IMR-90 (cell line): ENCODE measurements around the gene XCR1. TPM values are rescaled to one million over a fixed set of nuclear protein-coding genes. Genes with fewer than 3 reads are reported as not detected.
A peak's percentile ranks its signal among the peaks of the same experiment; 100 is the strongest.

Source experiments
- ATAC-seq: fragments of 200-7000 bp; cut with Tn5 transposase; 2 replicates; pipeline ENCODE4 v1.9.1; 2020; ENCODE audit warnings: low read depth, mild to moderate bottlenecking, moderate library complexity
- BruUV-seq: library from RNA; stranded (reverse); fragments of 400-500 nt; replicated peaks from 2 replicates; lab custom pipeline; 2021; lab: Mats Ljungman, UMichigan
- CTCF ChIA-PET: fragments of 300-600 bp; formaldehyde crosslinking; extraction: SDS; loops from one replicate; lab custom pipeline; 2021; ENCODE audit warnings: antibody characterized with exemption; lab: Yijun Ruan, JAX
- POLR2A ChIA-PET: fragments of 300-600 bp; sonication (Branson Sonifier 250); formaldehyde crosslinking; loops from one replicate; lab custom pipeline; 2022; ENCODE audit warnings: antibody characterized with exemption; ENCODE audit not compliant: unreplicated experiment; lab: Charles Lee
- DNase-seq: peaks from one replicate; pipeline ENCODE4 v3.0.0; 2013
- H2AFZ ChIP-seq: replicated peaks from 2 replicates; pipeline ENCODE3; 2013; ENCODE audit warnings: low read length, mild to moderate bottlenecking; ENCODE audit not compliant: poor library complexity
- H2AK5ac ChIP-seq: 2 replicates; pipeline ENCODE4 v1.6.1; 2013; ENCODE audit warnings: low read depth, low read length, inconsistent platforms
- H2AK9ac ChIP-seq: replicated peaks from 2 replicates; pipeline ENCODE3; 2013; ENCODE audit warnings: mild to moderate bottlenecking, low read depth, low read length, moderate library complexity; ENCODE audit not compliant: poor library complexity
- H2BK120ac ChIP-seq: 2 replicates; pipeline ENCODE4 v1.6.1; 2013; ENCODE audit warnings: low read depth, low read length, inconsistent platforms
- H2BK15ac ChIP-seq: 3 replicates; pipeline ENCODE4 v1.6.1; 2013; ENCODE audit warnings: low read depth, low read length, inconsistent platforms
- H2BK20ac ChIP-seq: 2 replicates; pipeline ENCODE4 v1.6.1; 2013; ENCODE audit warnings: low read depth, mild to moderate bottlenecking, inconsistent platforms, low read length, moderate library complexity
- H2BK5ac ChIP-seq: 2 replicates; pipeline ENCODE4 v1.6.1; 2013; ENCODE audit warnings: mild to moderate bottlenecking, low read depth, low read length, inconsistent platforms; ENCODE audit not compliant: poor library complexity, severe bottlenecking
- H3K14ac ChIP-seq: replicated peaks from 2 replicates; pipeline ENCODE4 v1.6.1; 2013; ENCODE audit warnings: low read depth, low read length, inconsistent platforms
- H3K18ac ChIP-seq: 2 replicates; pipeline ENCODE4 v1.6.1; 2013; ENCODE audit warnings: low read depth, low read length, control low read depth
- H3K23ac ChIP-seq: 2 replicates; pipeline ENCODE4 v1.6.1; 2013; ENCODE audit warnings: low read depth, low read length, inconsistent platforms
- H3K27ac ChIP-seq: 2 replicates; pipeline ENCODE4 v1.5.1; 2013; ENCODE audit warnings: mild to moderate bottlenecking, control low read depth, low read length; ENCODE audit not compliant: insufficient read depth
- H3K27me3 ChIP-seq: 2 replicates; pipeline ENCODE4 v1.6.1; 2013; ENCODE audit warnings: low read length; ENCODE audit not compliant: control insufficient read depth, insufficient read depth
- H3K36me3 ChIP-seq: 2 replicates; pipeline ENCODE4 v1.6.1; 2013; ENCODE audit warnings: low read length, mixed read lengths; ENCODE audit not compliant: control insufficient read depth, insufficient read depth
- H3K4ac ChIP-seq: 2 replicates; pipeline ENCODE4 v1.6.1; 2013; ENCODE audit warnings: low read depth, low read length, inconsistent platforms
- H3K4me1 ChIP-seq: 2 replicates; pipeline ENCODE4 v1.6.1; 2013; ENCODE audit warnings: low read length, mixed read lengths; ENCODE audit not compliant: control insufficient read depth, insufficient read depth
- H3K4me2 ChIP-seq: 2 replicates; pipeline ENCODE4 v1.6.1; 2013; ENCODE audit warnings: low read depth, mild to moderate bottlenecking, control low read depth, low read length, moderate library complexity
- H3K4me3 ChIP-seq: 2 replicates; pipeline ENCODE4 v1.5.1; 2013; ENCODE audit warnings: low read depth, mild to moderate bottlenecking, control low read depth, low read length, moderate library complexity; ENCODE audit not compliant: insufficient read depth
- H3K56ac ChIP-seq: 2 replicates; pipeline ENCODE4 v1.6.1; 2013; ENCODE audit warnings: low read length, inconsistent platforms; ENCODE audit not compliant: insufficient read depth; ENCODE audit errors: extremely low read depth
- H3K79me1 ChIP-seq, 2 experiments: 2 replicates each; pipeline ENCODE4 v1.6.1; 2013; ENCODE audit warnings: low read length in 2 of 2, inconsistent platforms in 1 of 2, low read depth in 1 of 2
- H3K9ac ChIP-seq: 2 replicates; pipeline ENCODE4 v1.6.1; 2013; ENCODE audit warnings: low read depth, low read length, control low read depth
- H3K9me1 ChIP-seq: 2 replicates; pipeline ENCODE4 v1.6.1; 2013; ENCODE audit warnings: low read length, inconsistent platforms; ENCODE audit not compliant: insufficient read depth
- H3K9me3 ChIP-seq: 2 replicates; pipeline ENCODE4 v1.6.1; 2013; ENCODE audit warnings: low read length; ENCODE audit not compliant: control insufficient read depth, insufficient read depth
- H4K20me1 ChIP-seq: 2 replicates; pipeline ENCODE4 v1.6.1; 2013; ENCODE audit warnings: low read length, inconsistent platforms; ENCODE audit not compliant: insufficient read depth
- H4K5ac ChIP-seq: 2 replicates; pipeline ENCODE4 v1.6.1; 2013; ENCODE audit warnings: mild to moderate bottlenecking, low read depth, low read length, control low read depth
- H4K8ac ChIP-seq, 2 experiments: 2 replicates each; pipeline ENCODE4 v1.6.1; 2013; ENCODE audit warnings: low read depth in 2 of 2, low read length in 2 of 2, control low read depth in 1 of 2, inconsistent platforms in 1 of 2
- H4K91ac ChIP-seq: 2 replicates; pipeline ENCODE4 v1.6.1; 2013; ENCODE audit warnings: low read depth, low read length, inconsistent platforms; ENCODE audit not compliant: insufficient read depth
- CEBPB ChIP-seq: IDR thresholded peaks from 2 replicates; pipeline ENCODE4 v1.6.1; 2012; ENCODE audit warnings: low read depth, low read length, improper control_type of control experiment
- CHD1 ChIP-seq: IDR thresholded peaks from 2 replicates; pipeline ENCODE4 v1.6.1; 2012; ENCODE audit warnings: low read depth, low read length, improper control_type of control experiment
- CTCF ChIP-seq: conservative IDR thresholded peaks from 2 replicates; pipeline ENCODE4 v1.5.1; 2012; ENCODE audit warnings: mild to moderate bottlenecking, low read depth, low read length, improper control_type of control experiment
- FOS ChIP-seq: fragments of 150-350 bp; IDR thresholded peaks from 2 replicates; pipeline ENCODE4 v1.6.1; 2016; ENCODE audit warnings: low read depth, low read length
- MAFK ChIP-seq: IDR thresholded peaks from 2 replicates; pipeline ENCODE4 v1.6.1; 2012; ENCODE audit warnings: low read depth, low read length, improper control_type of control experiment
- MAZ ChIP-seq: IDR thresholded peaks from 2 replicates; pipeline ENCODE4 v1.6.1; 2012; ENCODE audit warnings: low read depth, mild to moderate bottlenecking, low read length, improper control_type of control experiment, moderate library complexity, borderline replicate concordance
- MXI1 ChIP-seq: IDR thresholded peaks from 2 replicates; pipeline ENCODE4 v1.6.1; 2012; ENCODE audit warnings: low read depth, mild to moderate bottlenecking, low read length, moderate library complexity, borderline replicate concordance
- NFE2L2 ChIP-seq: fragments of 150-350 bp; IDR thresholded peaks from 2 replicates; pipeline ENCODE4 v1.6.1; 2016; ENCODE audit warnings: low read depth, mild to moderate bottlenecking, low read length
- POLR2A ChIP-seq: IDR thresholded peaks from 2 replicates; pipeline ENCODE4 v1.6.1; 2012; ENCODE audit warnings: mild to moderate bottlenecking, low read depth, low read length
- RAD21 ChIP-seq: IDR thresholded peaks from 2 replicates; pipeline ENCODE4 v1.6.1; 2012; ENCODE audit warnings: low read length, improper control_type of control experiment
- RCOR1 ChIP-seq: IDR thresholded peaks from 2 replicates; pipeline ENCODE4 v1.6.1; 2012; ENCODE audit warnings: mild to moderate bottlenecking, low read length, improper control_type of control experiment; ENCODE audit not compliant: insufficient replicate concordance
- RFX5 ChIP-seq: IDR thresholded peaks from 2 replicates; pipeline ENCODE4 v1.8.0; 2012; ENCODE audit warnings: low read depth, mild to moderate bottlenecking, low read length, moderate library complexity
- SMC3 ChIP-seq: fragments of 150-350 bp; IDR thresholded peaks from 2 replicates; pipeline ENCODE4 v1.6.1; 2016; ENCODE audit warnings: low read depth, mild to moderate bottlenecking, antibody characterized with exemption, low read length, moderate library complexity
- USF2 ChIP-seq: fragments of 150-350 bp; IDR thresholded peaks from 2 replicates; pipeline ENCODE4 v1.6.1; 2017; ENCODE audit warnings: mild to moderate bottlenecking, antibody characterized with exemption, low read length, low read depth
- WGBS, 2 experiments: methylation state at CpG; one replicate each; pipeline versions ENCODE4 v1.1.5 to v1.1.7; 2013; ENCODE audit warnings: missing lambda C conversion rate in 2 of 2; ENCODE audit not compliant: insufficient read length in 1 of 2; ENCODE audit errors: extremely low coverage in 2 of 2; 5-methylcytosine and 5-hydroxymethylcytosine counted together
- dilution Hi-C: fragments of 300-500 bp; cut with HindIII; formaldehyde crosslinking; loops from one replicate; pipeline ENCODE4 v1.14.3; 2018; ENCODE audit warnings: low sequenced_read_pairs; ENCODE audit not compliant: unreplicated experiment
- in situ Hi-C: fragments of 300-500 bp; cut with MboI; formaldehyde crosslinking; loops from 3 replicates; pipeline ENCODE4 v1.14.3; 2019; ENCODE audit warnings: low sequenced_read_pairs, inconsistent platforms, mixed read lengths
- intact Hi-C: fragments of 100-400 bp; cut with micrococcal nuclease; formaldehyde crosslinking; loops from 2 replicates; pipeline ENCODE4 v1.10.0; 2022
- polyA plus RNA-seq, 3 experiments: library from polyadenylated mRNA; depleted of rRNA; stranded (reverse); fragments of >200 nt; gene quantifications; 2 replicates each; pipeline ENCODE4 v1.2.3, GENCODE V29; 2012; ENCODE audit warnings: low replicate concordance in 1 of 3
- total RNA-seq: library from RNA; depleted of rRNA; stranded (reverse); fragments of >200 nt; gene quantifications from 2 replicates; pipeline ENCODE4 v1.2.3, GENCODE V29; 2012
- TF ChIP-seq, protein P1 (sequence below): fragments of 150-350 bp; IDR thresholded peaks from 2 replicates; pipeline ENCODE4 v1.6.1; 2016; ENCODE audit warnings: low read depth, mild to moderate bottlenecking, low read length, moderate library complexity, borderline replicate concordance

Gene XCR1
- total and polyA plus RNA-seq, 2 of the 4 experiments (the other 2 are of a cell fraction): not detected

DNA sequence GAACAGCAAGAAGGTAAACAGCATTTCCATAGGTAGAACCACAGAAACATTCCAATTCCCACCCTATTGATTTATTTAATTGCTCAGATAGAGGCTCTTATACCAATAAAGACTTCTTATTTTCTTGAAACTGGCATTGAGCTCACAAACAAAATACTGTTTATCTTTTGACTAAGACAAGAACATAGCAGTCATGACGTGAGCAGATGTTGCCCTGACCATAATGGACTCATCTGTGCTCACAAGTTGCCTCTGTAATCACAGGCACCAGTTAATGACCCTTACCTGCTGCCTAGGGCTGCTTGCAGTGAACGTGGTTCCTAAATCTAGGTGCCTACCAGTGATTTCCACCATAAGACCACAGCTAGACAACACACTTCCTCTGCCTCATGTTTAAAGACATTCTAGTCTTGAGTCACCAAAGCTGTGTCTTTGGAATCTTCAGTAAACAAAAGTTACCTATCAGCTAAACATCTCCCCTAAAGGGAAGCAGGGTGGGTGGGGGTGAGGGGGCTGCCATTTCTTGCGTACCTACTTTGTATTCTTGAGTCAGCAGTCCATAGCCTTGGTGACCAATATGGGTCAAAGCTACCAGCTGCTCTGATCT lies 33.8 kb downstream of the XCR1 start:
- Histone ChIP-seq H4K5ac (no peak overlapping the region; the same call in 1 of the 2 replicates), H3K36me3 (no peaks in the 10 kb centered on the region), H3K4me3 (no peak overlapping the region), H3K56ac (no peak overlapping the region), H2BK120ac (peak overlapping the region; percentile 62), H2BK5ac (peak overlapping the region; percentile 61), H4K20me1 (no peaks in the 10 kb centered on the region), H2AK5ac (peak overlapping the region; percentile 77; the same call in 1 of the 2 replicates), H3K9me3 (no peaks in the 10 kb centered on the region), H3K18ac (peak overlapping the region; percentile 7; the same call in 1 of the 2 replicates), H3K9me1 (peaks cover 33% of the 10 kb centered on the region), H4K8ac (peak overlapping the region in 1 of 2 experiments; percentile 54; a peak in 2 of 4 replicates), H2BK15ac (peak overlapping the region; percentile 29; the same call in 1 of the 3 replicates), H3K79me1 (peaks cover 11 to 63% of the 10 kb centered on the region in 2 experiments), H3K4me2 (0 out of 2 replicates have a peak overlapping the region, but pooled peaks have one; percentile 7), H3K23ac (peak overlapping the region; percentile 53), H4K91ac (no peak overlapping the region; the same call in 1 of the 2 replicates), H3K27ac (no peak overlapping the region), H2AK9ac (no peak overlapping the region), H3K4me1 (peaks cover 19% of the 10 kb centered on the region), H3K9ac (no peak overlapping the region), H3K4ac (peak overlapping the region; percentile 73), H2AFZ (no peak overlapping the region), H3K14ac (0 out of 2 replicates have a peak overlapping the region, but pooled peaks have one; percentile 31), H3K27me3 (no peaks in the 10 kb centered on the region), H2BK20ac (peak overlapping the region; percentile 27; the same call in 1 of the 2 replicates)
- DNase-seq: no peak
- no peak for ATAC-seq
- BruUV-seq: no TSS peak
- intact Hi-C loops (no loop called here), dilution Hi-C loops (no loop called here), in situ Hi-C loops (no loop called here)
- CTCF ChIA-PET: interaction anchor here (0.6 to 1.0 kb wide), 2 partner anchors 54 to 337 kb away, joined by 3 read pairs; no protein-coding TSS in a partner anchor
- WGBS, 2 experiments: 50% methylated on average over 1 of the region's 3 CpGs; no CpG with 5 or more reads in 1 of the 2 experiments
- POLR2A ChIA-PET: no interaction called here
- TF ChIP-seq, protein P1, sequence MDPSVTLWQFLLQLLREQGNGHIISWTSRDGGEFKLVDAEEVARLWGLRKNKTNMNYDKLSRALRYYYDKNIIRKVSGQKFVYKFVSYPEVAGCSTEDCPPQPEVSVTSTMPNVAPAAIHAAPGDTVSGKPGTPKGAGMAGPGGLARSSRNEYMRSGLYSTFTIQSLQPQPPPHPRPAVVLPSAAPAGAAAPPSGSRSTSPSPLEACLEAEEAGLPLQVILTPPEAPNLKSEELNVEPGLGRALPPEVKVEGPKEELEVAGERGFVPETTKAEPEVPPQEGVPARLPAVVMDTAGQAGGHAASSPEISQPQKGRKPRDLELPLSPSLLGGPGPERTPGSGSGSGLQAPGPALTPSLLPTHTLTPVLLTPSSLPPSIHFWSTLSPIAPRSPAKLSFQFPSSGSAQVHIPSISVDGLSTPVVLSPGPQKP: no peak
- TF ChIP-seq MXI1: no peak
- TF ChIP-seq RCOR1: no peak
- TF ChIP-seq RAD21: no peak
- no peak for TF ChIP-seq POLR2A
- TF ChIP-seq SMC3: no peak
- TF ChIP-seq CEBPB: no peak
- TF ChIP-seq CTCF: no peak
- TF ChIP-seq USF2: no peak
- TF ChIP-seq MAFK: no peak
- no peak for TF ChIP-seq FOS
- no peak for TF ChIP-seq CHD1
- no peak for TF ChIP-seq MAZ
- no peak for TF ChIP-seq NFE2L2
- TF ChIP-seq RFX5: no peak
